NCI-H226 (cell line): ENCODE data around the gene TCL1A.

Experiments
- DNase-seq: peaks from one replicate; pipeline ENCODE4 v3.0.0-alpha.2; 2015

The TCL1A gene

DNA sequence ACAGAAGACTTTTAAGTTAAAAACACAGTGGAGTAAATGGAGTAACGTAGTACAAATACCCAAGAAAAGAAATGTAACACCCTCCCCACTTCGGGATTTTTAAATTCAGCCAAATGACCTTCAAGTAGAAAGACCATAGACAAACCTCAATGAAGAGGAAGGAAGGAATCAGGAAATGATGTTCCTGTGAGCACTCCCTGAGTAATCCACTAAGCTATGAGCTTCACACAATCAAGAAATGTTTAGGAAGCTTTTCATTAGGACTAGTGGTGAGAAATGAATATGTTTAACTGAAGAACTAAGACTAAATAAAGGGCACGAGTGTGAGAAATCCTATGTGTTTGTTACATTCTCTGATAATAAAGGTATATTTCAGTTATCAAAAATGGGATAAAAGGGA, 10.1 kb downstream of the TCL1A start:
- no peak for DNase-seq

DNA sequence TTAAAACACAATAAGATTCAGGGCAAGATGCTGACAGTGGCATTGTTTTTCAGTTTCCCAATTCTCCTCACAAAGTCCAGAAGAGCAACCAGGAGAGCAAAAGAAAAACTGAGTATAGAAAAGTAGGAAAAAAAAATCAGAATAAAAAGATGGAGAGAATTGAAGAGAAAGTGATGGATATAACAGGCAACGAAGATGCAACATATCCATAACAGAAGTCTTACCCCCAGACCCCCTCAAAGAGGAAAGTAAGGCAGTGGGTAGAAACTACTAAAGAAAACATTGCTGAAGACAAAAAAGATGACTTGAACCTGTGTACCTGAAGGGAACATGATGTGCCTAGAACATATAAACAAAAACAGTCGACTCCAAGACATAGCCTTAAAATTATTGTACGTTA, 10.6 kb downstream of the TCL1A start:
- DNase-seq: no peak

DNA sequence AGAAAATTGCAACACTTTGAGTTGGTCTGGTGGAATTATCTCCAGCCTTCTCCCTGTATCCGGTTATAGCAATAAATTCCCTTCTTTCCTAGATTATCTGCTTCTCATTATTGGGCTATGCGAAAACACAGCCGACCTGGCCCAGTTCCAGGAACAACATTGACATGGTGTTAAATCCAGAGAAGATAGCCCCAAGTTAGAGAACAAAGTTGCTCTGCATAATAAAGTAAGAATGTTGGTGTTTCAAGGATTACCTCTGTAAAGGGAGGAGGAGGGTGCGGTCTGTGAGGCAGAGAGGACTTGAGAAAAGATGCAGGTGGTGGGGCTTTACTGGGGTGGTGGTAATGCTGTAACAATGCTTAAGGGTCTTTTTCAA, 12.1 kb downstream of the TCL1A start:
- DNase-seq: no peak

DNA sequence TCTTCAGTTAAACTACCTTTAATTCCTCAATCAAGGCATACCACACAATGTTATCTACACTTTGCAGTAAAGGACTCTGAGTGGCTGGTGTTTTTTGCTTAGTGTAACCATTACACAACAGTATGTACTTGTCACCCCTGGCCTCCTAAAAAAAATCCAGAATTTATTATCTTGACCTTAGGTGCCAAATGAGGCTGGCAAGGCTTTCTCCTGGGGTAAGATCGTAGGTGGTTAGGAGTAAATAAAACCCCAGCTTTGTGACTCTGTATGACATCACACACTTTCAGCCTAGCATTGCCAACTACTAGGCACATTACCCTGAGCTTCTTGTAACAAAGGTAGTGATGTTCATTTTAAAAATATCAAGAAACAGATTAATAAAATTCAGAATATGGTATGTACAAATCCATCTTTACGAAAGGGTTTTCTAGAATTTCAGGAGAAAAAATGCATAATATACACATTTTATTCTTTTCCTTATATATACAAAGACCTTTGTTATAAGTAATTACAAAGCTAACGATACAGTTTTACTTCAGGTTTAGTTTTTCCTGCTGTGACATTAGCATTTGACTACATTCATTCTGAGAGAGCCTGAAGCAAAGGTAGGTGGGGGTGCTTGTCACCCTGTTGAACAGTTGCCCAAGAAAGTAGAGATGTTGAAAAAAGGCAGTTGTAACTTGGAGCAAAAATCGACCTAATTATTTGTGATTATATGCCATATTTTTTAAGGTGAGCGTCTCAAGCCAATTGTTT, 13.5 kb downstream of the TCL1A start:
- no peak for DNase-seq

- no peak for DNase-seq
Observed at GRCh38 chr14:95699412-95699811, 14.5 kb downstream of the TCL1A start.

DNA sequence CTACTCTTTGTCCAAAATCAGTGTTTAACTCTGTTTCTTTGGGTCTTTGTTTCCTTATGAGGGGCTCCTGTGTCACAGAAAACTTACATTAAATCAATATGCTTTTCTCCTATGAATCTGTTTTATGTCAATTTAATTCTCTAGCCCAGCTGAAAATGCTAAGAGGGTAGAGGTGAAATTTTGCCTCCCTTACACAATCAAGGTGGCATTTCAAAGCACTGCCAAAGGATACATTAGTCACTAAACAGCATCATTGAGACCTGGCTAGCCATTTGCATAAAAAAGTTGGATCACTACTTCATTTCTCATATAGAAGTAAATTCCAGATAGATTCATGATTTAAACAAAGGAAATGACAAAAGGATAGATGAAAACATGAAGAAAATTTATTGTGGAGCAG, 15.6 kb downstream of the TCL1A start:
- no peak for DNase-seq

- DNase-seq: no peak
Observed at GRCh38 chr14:95697764-95698163, 16.2 kb downstream of the TCL1A start.

GRCh38 chr14:95696741-95697140, 17.2 kb downstream of the TCL1A start:
- no peak for DNase-seq

DNA sequence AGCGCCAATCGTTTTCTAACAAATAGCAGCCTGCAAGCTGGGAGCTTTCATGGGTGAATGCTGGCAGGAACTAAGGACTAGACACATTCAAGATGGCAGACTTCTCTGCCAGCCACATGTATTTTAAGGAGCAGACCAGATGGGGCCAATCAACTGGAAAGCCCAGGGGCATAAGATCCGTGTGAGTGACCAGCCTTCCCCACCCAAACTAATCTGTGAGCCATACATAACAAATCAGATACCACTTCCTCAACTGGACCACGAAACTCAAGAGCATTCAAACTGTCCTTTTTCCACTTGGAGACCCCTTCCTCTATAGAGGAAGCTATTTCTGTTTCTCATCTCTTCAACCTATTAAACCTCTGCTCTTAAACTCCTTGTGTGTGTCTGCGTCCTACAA, 18.0 kb downstream of the TCL1A start:
- DNase-seq: no peak

- no peak for DNase-seq
Observed at GRCh38 chr14:95695051-95695450, 18.9 kb downstream of the TCL1A start.

GRCh38 chr14:95692109-95692508, 21.8 kb downstream of the TCL1A start:
- no peak for DNase-seq

DNA sequence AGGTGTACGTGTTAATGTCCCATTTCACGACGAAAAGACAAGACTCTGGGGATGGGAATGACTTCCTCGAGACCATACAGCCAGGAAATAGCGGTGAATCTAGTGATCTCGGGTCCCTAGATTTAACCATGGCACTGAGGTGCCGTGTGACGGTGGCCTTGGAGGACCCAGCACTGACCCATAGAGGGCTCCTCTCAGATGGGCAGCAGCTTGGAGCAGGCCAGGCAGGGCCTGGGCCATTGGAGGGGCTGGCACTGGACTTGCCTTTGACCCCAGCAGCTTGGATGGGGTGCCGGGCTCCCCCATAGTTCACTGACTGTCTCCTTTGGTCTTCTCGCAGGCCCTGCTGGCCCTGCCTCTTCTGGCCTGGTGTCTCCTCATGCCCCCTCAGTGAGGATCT, 22.3 kb downstream of the TCL1A start:
- DNase-seq: no peak

- no peak for DNase-seq
Observed at GRCh38 chr14:95690815-95691214, 23.1 kb downstream of the TCL1A start.

DNA sequence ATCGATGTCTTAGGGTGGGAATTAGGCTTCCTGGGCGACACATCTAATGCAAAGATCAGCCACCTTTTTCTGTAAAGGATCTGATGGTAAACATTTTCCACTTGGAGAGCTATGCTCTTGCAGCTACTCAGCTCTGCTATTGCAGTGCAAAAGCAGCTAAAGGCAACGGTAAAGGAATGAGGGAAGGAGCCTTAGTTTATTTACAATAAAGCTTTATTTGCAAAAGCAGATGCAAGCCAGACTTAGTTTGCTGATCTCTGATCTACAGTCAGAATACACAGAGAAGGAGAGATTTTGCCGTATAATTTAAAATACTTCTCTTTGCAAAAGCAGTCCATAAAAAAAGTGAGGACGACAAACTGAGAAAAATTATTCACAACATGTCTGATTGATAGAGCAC, 24.5 kb downstream of the TCL1A start:
- DNase-seq: no peak

DNA sequence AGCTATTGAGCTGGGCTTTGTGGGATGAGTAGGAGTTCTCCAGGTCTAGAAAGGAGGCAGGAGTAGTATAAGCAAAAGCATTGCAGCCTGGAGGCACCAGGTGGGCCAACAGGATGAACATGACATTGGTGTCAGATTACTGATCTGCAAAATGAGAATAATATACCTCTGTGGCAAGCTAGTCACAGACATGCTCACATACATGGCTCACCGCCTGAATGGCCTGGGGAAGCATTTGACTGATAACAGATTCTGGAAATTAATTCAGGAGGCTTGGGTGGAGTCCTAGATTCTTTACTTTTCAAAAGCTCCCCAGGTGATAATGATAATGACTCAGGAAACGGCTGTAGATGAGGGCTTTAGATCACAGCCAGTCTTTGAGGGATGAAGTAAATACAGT, 27.0 kb downstream of the TCL1A start:
- no peak for DNase-seq

GRCh38 chr14:95685978-95686922, 27.7 kb downstream of the TCL1A start, which contains the start of gene TCL1B:
TSS of gene TCL1B (plus strand) at chr14:95686426. CDS start at chr14:95686468, 42 bp downstream.
- no peak for DNase-seq

DNA sequence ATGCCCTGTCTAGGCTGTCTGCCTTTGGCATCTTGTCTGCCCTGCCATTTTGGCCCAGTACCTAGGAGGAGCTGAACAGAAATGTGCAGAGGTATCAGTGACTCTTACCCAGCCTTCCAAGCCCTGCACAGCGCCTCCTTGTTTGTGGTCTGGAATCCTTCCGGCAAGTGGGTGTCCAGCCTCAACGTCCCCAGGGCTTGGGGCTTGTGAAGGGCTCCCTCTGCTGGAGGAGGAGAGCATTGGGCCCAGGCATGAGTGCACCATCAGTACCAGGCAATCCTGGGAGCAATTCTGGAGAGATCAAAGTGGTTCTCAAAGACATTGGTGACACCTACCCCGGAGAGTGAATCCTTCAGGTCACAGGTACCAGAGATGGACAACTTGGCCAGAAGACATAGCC, 30.1 kb downstream of the TCL1A start:
- no peak for DNase-seq

DNA sequence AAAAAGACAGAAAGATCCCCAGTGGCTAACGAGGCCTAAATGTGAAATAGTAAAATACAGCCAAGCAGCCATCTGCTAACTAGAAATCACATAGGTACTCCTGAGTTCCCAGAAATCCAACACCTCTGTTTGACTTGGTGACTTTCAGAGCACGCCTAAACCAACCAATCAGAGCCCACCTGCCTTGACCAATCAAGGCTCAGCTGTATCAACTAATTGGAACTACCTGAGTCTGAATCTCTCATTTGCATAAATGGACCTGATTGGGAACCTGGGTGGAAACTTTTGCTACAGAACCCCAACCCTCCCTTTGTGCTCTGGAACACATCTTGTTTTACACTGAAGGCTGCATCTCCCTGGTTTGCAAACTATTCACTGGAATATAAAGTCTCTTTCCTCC, 32.8 kb downstream of the TCL1A start:
- no peak for DNase-seq

GRCh38 chr14:95679998-95680735, 33.8 kb downstream of the TCL1A start:
- no peak for DNase-seq

DNA sequence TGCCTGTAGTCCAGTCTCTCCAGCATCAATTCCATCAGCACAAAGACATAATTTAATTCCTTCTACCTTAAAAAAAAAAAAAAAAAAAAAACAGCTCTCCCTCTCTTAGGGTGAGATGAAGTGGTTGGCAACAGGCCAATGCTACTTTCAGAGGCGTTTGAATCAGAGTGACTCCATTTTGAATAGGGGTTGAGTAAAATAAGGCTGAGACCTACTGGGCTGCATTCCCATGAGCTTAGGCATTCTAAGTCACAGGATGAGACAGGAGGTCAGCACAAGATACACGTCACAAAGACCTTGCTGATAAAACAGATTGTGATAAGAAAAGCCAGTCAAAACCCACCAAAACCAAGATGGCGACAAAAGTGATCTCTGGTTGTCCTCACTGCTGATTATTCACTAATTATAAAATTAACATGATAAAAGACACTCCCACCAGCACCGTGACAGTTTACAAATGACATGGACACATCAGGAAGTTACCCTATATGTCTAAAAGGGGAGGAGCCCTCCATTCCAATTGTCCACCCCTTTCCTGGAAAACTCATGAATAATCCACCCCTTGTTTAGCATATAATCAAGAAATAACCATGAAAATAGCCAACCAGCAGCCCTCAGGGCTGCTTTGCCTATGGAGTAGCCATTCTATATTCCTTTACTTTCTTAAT, 34.6 kb downstream of the TCL1A start:
- DNase-seq: no peak

DNA sequence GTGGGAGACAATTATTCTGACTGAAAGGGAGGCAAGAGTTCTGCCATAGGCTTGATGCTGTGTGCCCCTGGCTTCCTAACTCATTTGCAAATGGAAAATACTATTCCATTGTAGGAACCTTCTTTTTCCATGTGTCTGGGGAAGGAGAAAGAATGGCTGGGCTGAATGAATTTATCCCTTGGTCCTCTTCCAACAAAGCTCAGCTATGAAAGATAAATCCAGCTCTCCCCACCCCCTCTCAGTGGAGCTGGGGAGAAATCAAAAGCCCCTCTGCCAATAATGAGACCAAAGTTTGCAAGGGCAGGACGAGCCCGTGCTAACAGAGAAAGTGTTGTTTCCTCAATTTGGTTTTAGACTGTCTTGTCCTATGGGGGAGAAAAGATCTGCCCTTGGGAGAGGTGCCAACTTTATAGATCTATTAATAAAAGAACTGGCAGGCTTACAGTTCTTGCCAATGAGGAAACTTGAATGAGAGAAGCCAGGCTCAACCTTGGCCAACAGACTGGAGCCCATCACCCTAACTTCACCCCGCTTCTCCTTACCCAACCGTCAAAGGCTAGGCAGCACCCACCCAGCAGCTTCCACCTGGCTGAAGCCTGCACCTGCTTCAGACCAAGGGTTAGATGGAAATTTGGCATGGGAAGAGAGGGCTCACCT, 36.6 kb downstream of the TCL1A start:
- no peak for DNase-seq

GRCh38 chr14:95675486-95675885, 38.4 kb downstream of the TCL1A start:
- DNase-seq: no peak
